ENCODE data around the gene CASZ1.

The CASZ1 gene

GRCh38 chr1:10649517-10650201 is 146.8 kb downstream of the CASZ1 start:
- no peak for DNase-seq

- no peak for DNase-seq
Observed at GRCh38 chr1:10648689-10649516, 147.5 kb downstream of the CASZ1 start.

- no peak for DNase-seq
Observed at GRCh38 chr1:10647414-10648170, 148.9 kb downstream of the CASZ1 start.

- DNase-seq = no peak
Observed at GRCh38 chr1:10646347-10646861, 150.0 kb downstream of the CASZ1 start.

- DNase-seq = no peak
Observed at GRCh38 chr1:10644307-10645128, 151.9 kb downstream of the CASZ1 start.

- no peak for DNase-seq
Observed at GRCh38 chr1:10643607-10644306, 152.7 kb downstream of the CASZ1 start.

GRCh38 chr1:10642403-10643080 is 153.9 kb downstream of the CASZ1 start:
- DNase-seq = no peak

- DNase-seq = no peak
Observed at GRCh38 chr1:10641976-10642375, 154.5 kb downstream of the CASZ1 start.

GRCh38 chr1:10640843-10641553 is 155.4 kb downstream of the CASZ1 start:
- DNase-seq = no peak

- DNase-seq = no peak
Observed at GRCh38 chr1:10639775-10640578, 156.5 kb downstream of the CASZ1 start.

- DNase-seq = no peak
Observed at GRCh38 chr1:10639011-10639774, 157.3 kb downstream of the CASZ1 start.

GRCh38 chr1:10638559-10639005 is 157.9 kb downstream of the CASZ1 start:
- DNase-seq = no peak

GRCh38 chr1:10637834-10638558 is 158.4 kb downstream of the CASZ1 start:
- no peak for DNase-seq

- DNase-seq = no peak
Observed at GRCh38 chr1:10637400-10637799, 159.0 kb downstream of the CASZ1 start.

GRCh38 chr1:10635992-10636391 is 160.5 kb downstream of the CASZ1 start:
- DNase-seq = no peak

GRCh38 chr1:10635085-10635896 is 161.2 kb downstream of the CASZ1 start:
- no peak for DNase-seq

GRCh38 chr1:10634428-10635084 is 161.9 kb downstream of the CASZ1 start:
- no peak for DNase-seq

All from bone marrow (tissue), 2 donors.